DMS 273 (cell line): ENCODE results near the gene CACNA2D3.

Experiments used
- DNase-seq: peaks from one replicate; lab custom pipeline; 2025; ENCODE audit not compliant: unreplicated experiment; lab: John Stamatoyannopoulos, UW

CACNA2D3 gene

GRCh38 chr3:55014906-55015305 is 892.6 kb downstream of the CACNA2D3 start:
- no peak for DNase-seq

GRCh38 chr3:55017876-55018275 is 895.5 kb downstream of the CACNA2D3 start:
- no peak for DNase-seq

- DNase-seq = no peak
Observed at GRCh38 chr3:55030938-55031337, 908.6 kb downstream of the CACNA2D3 start.

- no peak for DNase-seq
Observed at GRCh38 chr3:55036883-55037577, 914.7 kb downstream of the CACNA2D3 start.

- no peak for DNase-seq
Observed at GRCh38 chr3:55042591-55042990, 920.2 kb downstream of the CACNA2D3 start.

GRCh38 chr3:55044486-55044885 is 922.1 kb downstream of the CACNA2D3 start:
- no peak for DNase-seq

GRCh38 chr3:55059027-55059629 is 936.8 kb downstream of the CACNA2D3 start:
- DNase-seq = no peak

- no peak for DNase-seq
Observed at GRCh38 chr3:55060896-55061719, 938.8 kb downstream of the CACNA2D3 start.

- DNase-seq = no peak
Observed at GRCh38 chr3:55061720-55062034, 939.3 kb downstream of the CACNA2D3 start.

- DNase-seq = no peak
Observed at GRCh38 chr3:55064164-55064563, 941.8 kb downstream of the CACNA2D3 start.

- no peak for DNase-seq
Observed at GRCh38 chr3:55065331-55065730, 943.0 kb downstream of the CACNA2D3 start.

- no peak for DNase-seq
Observed at GRCh38 chr3:55066551-55067047, 944.2 kb downstream of the CACNA2D3 start.

GRCh38 chr3:55069950-55070349 is 947.6 kb downstream of the CACNA2D3 start:
- no peak for DNase-seq

- DNase-seq = no peak
Observed at GRCh38 chr3:55074796-55075195, 952.4 kb downstream of the CACNA2D3 start.

GRCh38 chr3:55075846-55076245 is 953.5 kb downstream of the CACNA2D3 start:
- DNase-seq = no peak

- no peak for DNase-seq
Observed at GRCh38 chr3:55077726-55078125, 955.4 kb downstream of the CACNA2D3 start.

GRCh38 chr3:55078876-55079275 is 956.5 kb downstream of the CACNA2D3 start:
- no peak for DNase-seq

- DNase-seq = no peak
Observed at GRCh38 chr3:55085231-55085630, 962.9 kb downstream of the CACNA2D3 start.

GRCh38 chr3:55089211-55089610 is 966.9 kb downstream of the CACNA2D3 start:
- no peak for DNase-seq

- no peak for DNase-seq
Observed at GRCh38 chr3:55090291-55090690, 967.9 kb downstream of the CACNA2D3 start.

GRCh38 chr3:55090746-55091145 is 968.4 kb downstream of the CACNA2D3 start:
- DNase-seq = no peak
